ENCODE data around the gene RAPGEF1. TPM values are rescaled to one million over a fixed set of nuclear protein-coding genes. Genes with fewer than 3 reads are reported as not detected.

RAPGEF1 gene
- total and polyA plus RNA-seq, 9 of the 15 experiments (the other 6 are each of a cell fraction or from before 2014, with no cell fraction given): 0.06 to 44.1 (median 19.9) TPM

DNA sequence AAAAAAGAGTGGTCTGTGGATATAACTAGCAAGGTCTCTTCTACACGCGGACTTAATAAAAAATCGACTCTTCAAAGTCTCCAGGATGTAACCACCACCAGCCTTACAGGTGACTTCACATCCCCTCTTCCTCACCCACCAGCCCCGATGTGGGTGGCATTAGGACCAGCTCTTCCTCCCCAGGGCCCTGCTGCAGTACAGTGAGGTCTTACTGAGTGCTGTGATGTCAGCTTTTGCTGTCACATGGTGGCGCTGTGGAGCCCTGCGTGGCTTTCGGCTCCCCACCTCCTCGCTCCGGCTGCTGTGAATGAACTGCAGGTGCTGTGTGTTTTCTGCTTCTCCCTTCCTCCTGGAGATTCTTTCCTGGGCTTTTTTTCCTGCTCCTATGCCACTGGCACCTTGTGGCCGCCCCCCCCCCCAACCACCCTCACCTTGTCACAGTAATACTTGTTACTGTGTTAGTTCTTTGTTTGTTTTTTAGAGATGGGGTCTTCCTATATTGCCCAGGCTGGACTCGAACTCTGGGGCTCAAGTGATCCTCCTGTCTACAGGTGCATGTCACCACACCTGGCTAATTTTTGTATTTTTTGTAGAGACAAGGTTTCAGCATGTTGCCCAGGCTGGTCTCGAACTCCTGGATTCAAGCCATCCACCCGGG, 15.8 kb upstream of the RAPGEF1 start (continued):
- TF ChIP-seq, protein P1, sequence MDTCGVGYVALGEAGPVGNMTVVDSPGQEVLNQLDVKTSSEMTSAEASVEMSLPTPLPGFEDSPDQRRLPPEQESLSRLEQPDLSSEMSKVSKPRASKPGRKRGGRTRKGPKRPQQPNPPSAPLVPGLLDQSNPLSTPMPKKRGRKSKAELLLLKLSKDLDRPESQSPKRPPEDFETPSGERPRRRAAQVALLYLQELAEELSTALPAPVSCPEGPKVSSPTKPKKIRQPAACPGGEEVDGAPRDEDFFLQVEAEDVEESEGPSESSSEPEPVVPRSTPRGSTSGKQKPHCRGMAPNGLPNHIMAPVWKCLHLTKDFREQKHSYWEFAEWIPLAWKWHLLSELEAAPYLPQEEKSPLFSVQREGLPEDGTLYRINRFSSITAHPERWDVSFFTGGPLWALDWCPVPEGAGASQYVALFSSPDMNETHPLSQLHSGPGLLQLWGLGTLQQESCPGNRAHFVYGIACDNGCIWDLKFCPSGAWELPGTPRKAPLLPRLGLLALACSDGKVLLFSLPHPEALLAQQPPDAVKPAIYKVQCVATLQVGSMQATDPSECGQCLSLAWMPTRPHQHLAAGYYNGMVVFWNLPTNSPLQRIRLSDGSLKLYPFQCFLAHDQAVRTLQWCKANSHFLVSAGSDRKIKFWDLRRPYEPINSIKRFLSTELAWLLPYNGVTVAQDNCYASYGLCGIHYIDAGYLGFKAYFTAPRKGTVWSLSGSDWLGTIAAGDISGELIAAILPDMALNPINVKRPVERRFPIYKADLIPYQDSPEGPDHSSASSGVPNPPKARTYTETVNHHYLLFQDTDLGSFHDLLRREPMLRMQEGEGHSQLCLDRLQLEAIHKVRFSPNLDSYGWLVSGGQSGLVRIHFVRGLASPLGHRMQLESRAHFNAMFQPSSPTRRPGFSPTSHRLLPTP (IDR thresholded peaks at IDR 0.05; ENCODE audit: borderline replicate concordance, extremely low read depth, insufficient read length): no peak
- no peak for TF ChIP-seq FOXP1 (CRISPR knock-in tag; IDR thresholded peaks at IDR 0.05)
- TF ChIP-seq, protein P2, sequence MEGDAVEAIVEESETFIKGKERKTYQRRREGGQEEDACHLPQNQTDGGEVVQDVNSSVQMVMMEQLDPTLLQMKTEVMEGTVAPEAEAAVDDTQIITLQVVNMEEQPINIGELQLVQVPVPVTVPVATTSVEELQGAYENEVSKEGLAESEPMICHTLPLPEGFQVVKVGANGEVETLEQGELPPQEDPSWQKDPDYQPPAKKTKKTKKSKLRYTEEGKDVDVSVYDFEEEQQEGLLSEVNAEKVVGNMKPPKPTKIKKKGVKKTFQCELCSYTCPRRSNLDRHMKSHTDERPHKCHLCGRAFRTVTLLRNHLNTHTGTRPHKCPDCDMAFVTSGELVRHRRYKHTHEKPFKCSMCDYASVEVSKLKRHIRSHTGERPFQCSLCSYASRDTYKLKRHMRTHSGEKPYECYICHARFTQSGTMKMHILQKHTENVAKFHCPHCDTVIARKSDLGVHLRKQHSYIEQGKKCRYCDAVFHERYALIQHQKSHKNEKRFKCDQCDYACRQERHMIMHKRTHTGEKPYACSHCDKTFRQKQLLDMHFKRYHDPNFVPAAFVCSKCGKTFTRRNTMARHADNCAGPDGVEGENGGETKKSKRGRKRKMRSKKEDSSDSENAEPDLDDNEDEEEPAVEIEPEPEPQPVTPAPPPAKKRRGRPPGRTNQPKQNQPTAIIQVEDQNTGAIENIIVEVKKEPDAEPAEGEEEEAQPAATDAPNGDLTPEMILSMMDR (IDR thresholded peaks at IDR 0.05 in 2 of 3, conservative IDR thresholded peaks at IDR 0.05 in 1 of 3; ENCODE audit: insufficient read depth in 2 of 3, low read depth in 1 of 3, low read length in 3 of 3): peak; percentile 89 to 91 (median 91)
- TF ChIP-seq CREM (IDR thresholded peaks at IDR 0.05; ENCODE audit: low read depth): peak; percentile 85
- 0 out of 4 replicates have a peak, but pooled peaks of 1 of the 2 experiments have one; percentile 29 for TF ChIP-seq MAZ (CRISPR knock-in tag; conservative IDR thresholded peaks at IDR 0.05 in 1 of 2, IDR thresholded peaks at IDR 0.05 in 1 of 2)
- no peak for TF ChIP-seq ATF1 (CRISPR knock-in tag; IDR thresholded peaks at IDR 0.05)
- 0 out of 2 replicates have a peak, but pooled peaks have one; percentile 5 for TF ChIP-seq ATF1 (tag; IDR thresholded peaks at IDR 0.05)
- 0 out of 2 replicates have a peak, but pooled peaks have one; percentile 36 for TF ChIP-seq BMI1 (IDR thresholded peaks at IDR 0.05; ENCODE audit: low read length)
- no peak for TF ChIP-seq SRSF9 (IDR thresholded peaks at IDR 0.05; ENCODE audit: borderline replicate concordance, low read depth, low read length)
- TF ChIP-seq ZNF586 (CRISPR knock-in tag; conservative IDR thresholded peaks at IDR 0.05): no peak
- no peak for TF ChIP-seq CREB1 (IDR thresholded peaks at IDR 0.05)
- no peak; the same call in 1 of the 2 replicates for TF ChIP-seq CREB1 (CRISPR knock-in tag; IDR thresholded peaks at IDR 0.05)
- 0 out of 4 replicates have a peak, but pooled peaks of 1 of the 2 experiments have one; percentile 41 for TF ChIP-seq RCOR1 (IDR thresholded peaks at IDR 0.05; ENCODE audit: borderline replicate concordance in 1 of 2, low read depth in 2 of 2, low read length in 2 of 2)
- peak; percentile 38; the same call in 1 of the 2 replicates for TF ChIP-seq KLF16 (IDR thresholded peaks at IDR 0.05)
- peak; percentile 41; the same call in 1 of the 2 replicates for TF ChIP-seq RB1 (IDR thresholded peaks at IDR 0.05; ENCODE audit: low read depth)
- TF ChIP-seq, protein P3, sequence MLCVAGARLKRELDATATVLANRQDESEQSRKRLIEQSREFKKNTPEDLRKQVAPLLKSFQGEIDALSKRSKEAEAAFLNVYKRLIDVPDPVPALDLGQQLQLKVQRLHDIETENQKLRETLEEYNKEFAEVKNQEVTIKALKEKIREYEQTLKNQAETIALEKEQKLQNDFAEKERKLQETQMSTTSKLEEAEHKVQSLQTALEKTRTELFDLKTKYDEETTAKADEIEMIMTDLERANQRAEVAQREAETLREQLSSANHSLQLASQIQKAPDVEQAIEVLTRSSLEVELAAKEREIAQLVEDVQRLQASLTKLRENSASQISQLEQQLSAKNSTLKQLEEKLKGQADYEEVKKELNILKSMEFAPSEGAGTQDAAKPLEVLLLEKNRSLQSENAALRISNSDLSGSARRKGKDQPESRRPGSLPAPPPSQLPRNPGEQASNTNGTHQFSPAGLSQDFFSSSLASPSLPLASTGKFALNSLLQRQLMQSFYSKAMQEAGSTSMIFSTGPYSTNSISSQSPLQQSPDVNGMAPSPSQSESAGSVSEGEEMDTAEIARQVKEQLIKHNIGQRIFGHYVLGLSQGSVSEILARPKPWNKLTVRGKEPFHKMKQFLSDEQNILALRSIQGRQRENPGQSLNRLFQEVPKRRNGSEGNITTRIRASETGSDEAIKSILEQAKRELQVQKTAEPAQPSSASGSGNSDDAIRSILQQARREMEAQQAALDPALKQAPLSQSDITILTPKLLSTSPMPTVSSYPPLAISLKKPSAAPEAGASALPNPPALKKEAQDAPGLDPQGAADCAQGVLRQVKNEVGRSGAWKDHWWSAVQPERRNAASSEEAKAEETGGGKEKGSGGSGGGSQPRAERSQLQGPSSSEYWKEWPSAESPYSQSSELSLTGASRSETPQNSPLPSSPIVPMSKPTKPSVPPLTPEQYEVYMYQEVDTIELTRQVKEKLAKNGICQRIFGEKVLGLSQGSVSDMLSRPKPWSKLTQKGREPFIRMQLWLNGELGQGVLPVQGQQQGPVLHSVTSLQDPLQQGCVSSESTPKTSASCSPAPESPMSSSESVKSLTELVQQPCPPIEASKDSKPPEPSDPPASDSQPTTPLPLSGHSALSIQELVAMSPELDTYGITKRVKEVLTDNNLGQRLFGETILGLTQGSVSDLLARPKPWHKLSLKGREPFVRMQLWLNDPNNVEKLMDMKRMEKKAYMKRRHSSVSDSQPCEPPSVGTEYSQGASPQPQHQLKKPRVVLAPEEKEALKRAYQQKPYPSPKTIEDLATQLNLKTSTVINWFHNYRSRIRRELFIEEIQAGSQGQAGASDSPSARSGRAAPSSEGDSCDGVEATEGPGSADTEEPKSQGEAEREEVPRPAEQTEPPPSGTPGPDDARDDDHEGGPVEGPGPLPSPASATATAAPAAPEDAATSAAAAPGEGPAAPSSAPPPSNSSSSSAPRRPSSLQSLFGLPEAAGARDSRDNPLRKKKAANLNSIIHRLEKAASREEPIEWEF (CRISPR knock-in tag; IDR thresholded peaks at IDR 0.05): no peak
- peak; percentile 45 for TF ChIP-seq ZFP36 (IDR thresholded peaks at IDR 0.05; ENCODE audit: low read depth, low read length, partially characterized antibody)
